22Rv1 (cell line): ENCODE results near the gene ARHGAP40.

Source experiments
- CTCF ChIP-seq: fragments of 450-650 bp; IDR thresholded peaks from 2 replicates; pipeline ENCODE4 v1.5.1; 2017; ENCODE audit warnings: mild to moderate bottlenecking
- ZFX ChIP-seq: fragments of 450-650 bp; IDR thresholded peaks from 2 replicates; pipeline ENCODE4 v1.6.1; 2017; ENCODE audit warnings: antibody characterized with exemption, borderline replicate concordance

DNA sequence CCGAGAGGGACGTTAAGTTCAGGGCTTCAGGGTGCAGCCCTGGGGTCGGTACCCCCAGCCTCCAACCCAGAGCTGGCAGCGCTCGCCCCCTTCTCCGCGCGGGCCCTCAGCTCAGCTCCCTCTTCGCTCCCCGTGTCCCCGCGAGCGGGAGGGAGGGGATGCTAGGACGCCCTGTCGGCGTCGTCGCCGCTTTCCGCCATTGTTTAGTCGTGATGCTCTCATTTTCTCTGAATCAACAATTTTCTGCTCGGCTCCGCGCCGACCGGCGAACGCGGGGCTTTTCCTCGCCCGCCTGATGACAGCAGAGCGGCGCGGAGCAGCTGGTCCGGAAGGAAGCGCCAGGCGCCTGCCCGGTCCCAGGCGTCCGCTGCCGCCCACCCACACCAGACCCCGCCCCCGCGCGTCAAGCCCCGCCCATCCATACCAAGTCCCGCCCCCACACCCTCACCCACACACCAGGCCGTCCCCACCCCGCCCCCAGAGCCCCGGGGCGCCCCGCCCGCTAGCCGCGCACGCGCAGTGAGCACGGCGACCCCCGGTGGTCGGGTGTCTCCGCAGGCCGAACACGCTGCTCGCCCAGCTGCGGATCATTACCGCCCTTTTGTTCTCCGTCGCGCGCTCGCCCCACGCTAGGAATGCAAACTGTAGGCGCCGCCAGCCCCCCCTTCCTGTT lies 72.6 kb downstream of the ARHGAP40 start:
- no peak for TF ChIP-seq CTCF
- no peak for TF ChIP-seq ZFX
